ENCODE data around the gene CARNS1. TPM values are rescaled to one million over a fixed set of nuclear protein-coding genes. Genes with fewer than 3 reads are reported as not detected.

Gene CARNS1
- polyA plus RNA-seq, 1 donor from 2014 or later: not detected

DNA sequence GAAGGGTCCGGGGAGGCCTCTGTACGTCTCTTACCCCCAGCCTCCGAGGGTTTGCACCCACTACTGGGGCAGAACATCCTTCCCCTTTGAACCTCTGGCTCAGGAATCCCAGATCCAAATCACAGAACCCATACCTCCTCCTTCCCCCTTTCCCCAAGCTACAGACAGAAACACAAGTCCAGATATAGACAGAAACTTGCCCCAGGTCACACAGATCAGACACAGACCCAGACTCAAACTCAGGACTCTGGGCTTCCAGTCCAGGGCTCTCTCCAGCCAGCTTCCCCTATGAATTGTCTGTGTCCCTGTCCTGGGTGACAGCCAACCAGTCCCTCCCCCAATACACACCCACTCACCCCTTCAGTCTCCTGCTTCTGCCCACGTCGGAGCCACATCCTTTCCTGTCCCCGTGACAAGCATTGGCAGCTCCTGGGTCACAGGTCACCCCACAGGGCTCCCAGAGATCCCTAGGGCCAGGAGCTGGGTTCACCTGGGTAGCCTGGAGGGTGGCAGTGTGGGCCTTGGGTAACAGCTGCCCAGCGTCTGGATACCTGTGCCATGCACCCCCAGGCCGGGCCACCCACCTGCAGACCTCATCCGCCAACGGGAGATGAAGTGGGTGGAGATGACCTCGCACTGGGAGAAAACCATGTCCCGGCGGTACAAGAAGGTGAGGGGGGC is 10.8 kb upstream of the CARNS1 start:
- no peak overlapping the region for H3K4me3 ChIP-seq (ENCODE audit: low read length)
- H3K9me3 ChIP-seq (ENCODE audit: low read length): no peaks in the 10 kb centered on the region
- no peak overlapping the region for H3K27ac ChIP-seq (ENCODE audit: low read length)

DNA sequence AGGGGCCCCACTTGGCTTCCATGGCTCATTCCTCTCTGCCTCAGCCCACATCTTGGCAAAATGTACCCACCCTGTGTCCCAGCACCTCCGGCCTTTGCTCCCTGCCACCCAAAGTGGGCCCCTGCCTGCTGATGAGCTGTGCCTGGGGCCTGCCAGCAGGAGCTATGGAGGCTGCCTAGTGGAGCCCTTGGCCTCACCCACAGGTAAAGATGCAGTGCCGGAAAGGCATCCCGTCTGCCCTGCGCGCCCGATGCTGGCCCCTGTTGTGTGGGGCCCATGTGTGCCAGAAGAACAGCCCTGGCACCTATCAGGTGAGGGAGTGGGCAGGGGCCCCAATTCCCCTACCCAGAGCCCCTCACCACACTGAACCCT is 10.3 kb upstream of the CARNS1 start:
- no peak overlapping the region for H2AFZ ChIP-seq (ENCODE audit: low read depth, low read length)
- H3K79me2 ChIP-seq (replicated peaks; ENCODE audit: insufficient read depth, low read length): peaks cover 11% of the 10 kb centered on the region
- H3K27me3 ChIP-seq (ENCODE audit: insufficient read depth, low read depth, low read length): no peaks in the 10 kb centered on the region
- no peak overlapping the region for H3K27ac ChIP-seq (ENCODE audit: low read length)
- H3K9me3 ChIP-seq (ENCODE audit: low read length): no peaks in the 10 kb centered on the region
- no peak overlapping the region for H3K4me2 ChIP-seq (ENCODE audit: low read length)
- H3K9ac ChIP-seq (ENCODE audit: low read length): no peak overlapping the region
- no peaks in the 10 kb centered on the region for H4K20me1 ChIP-seq (ENCODE audit: insufficient read depth)
- no peaks in the 10 kb centered on the region for H3F3A ChIP-seq (ENCODE audit: insufficient read depth, low read length, poor library complexity, severe bottlenecking)
- H3K4me3 ChIP-seq (ENCODE audit: low read length): no peak overlapping the region
- H3K36me3 ChIP-seq (ENCODE audit: insufficient read depth, low read length): no peaks in the 10 kb centered on the region
- H3K9me2 ChIP-seq (ENCODE audit: insufficient read depth, low read length): no peaks in the 10 kb centered on the region
- TF ChIP-seq MXI1 (conservative IDR thresholded peaks at IDR 0.05; ENCODE audit: poor library complexity, severe bottlenecking) (no peak), EZH2 (IDR thresholded peaks at IDR 0.05; ENCODE audit: borderline replicate concordance, insufficient read depth, low read length, poor library complexity, severe bottlenecking) (no peak), POLR2AphosphoS5 (IDR thresholded peaks at IDR 0.05) (no peak), RAD21 (conservative IDR thresholded peaks at IDR 0.05) (no peak), TAF1 (IDR thresholded peaks at IDR 0.05; ENCODE audit: low read depth) (no peak), SMC3 (conservative IDR thresholded peaks at IDR 0.05; ENCODE audit: poor library complexity) (no peak), CTCF (IDR thresholded peaks at IDR 0.05; ENCODE audit: poor library complexity, severe bottlenecking) (no peak), EP300 (conservative IDR thresholded peaks at IDR 0.05; ENCODE audit: poor library complexity, severe bottlenecking) (no peak)

More for the DNA sequence above, 10.8 kb upstream of the CARNS1 start:
- Histone ChIP-seq H4K20me1 (ENCODE audit: insufficient read depth) (no peaks in the 10 kb centered on the region), H3K4me2 (ENCODE audit: low read length) (no peak overlapping the region), H3K9ac (ENCODE audit: low read length) (no peak overlapping the region), H3F3A (ENCODE audit: insufficient read depth, low read length, poor library complexity, severe bottlenecking) (no peaks in the 10 kb centered on the region), H3K9me2 (ENCODE audit: insufficient read depth, low read length) (no peaks in the 10 kb centered on the region), H2AFZ (ENCODE audit: low read depth, low read length) (no peak overlapping the region), H3K27me3 (ENCODE audit: insufficient read depth, low read depth, low read length) (no peaks in the 10 kb centered on the region), H3K79me2 (replicated peaks; ENCODE audit: insufficient read depth, low read length) (peaks cover 11% of the 10 kb centered on the region), H3K36me3 (ENCODE audit: insufficient read depth, low read length) (no peaks in the 10 kb centered on the region)
- TF ChIP-seq POLR2AphosphoS5 (IDR thresholded peaks at IDR 0.05) (no peak), MXI1 (conservative IDR thresholded peaks at IDR 0.05; ENCODE audit: poor library complexity, severe bottlenecking) (no peak), CTCF (IDR thresholded peaks at IDR 0.05; ENCODE audit: poor library complexity, severe bottlenecking) (no peak), RAD21 (conservative IDR thresholded peaks at IDR 0.05) (no peak), SMC3 (conservative IDR thresholded peaks at IDR 0.05; ENCODE audit: poor library complexity) (no peak), EZH2 (IDR thresholded peaks at IDR 0.05; ENCODE audit: borderline replicate concordance, insufficient read depth, low read length, poor library complexity, severe bottlenecking) (no peak), TAF1 (IDR thresholded peaks at IDR 0.05; ENCODE audit: low read depth) (no peak), EP300 (conservative IDR thresholded peaks at IDR 0.05; ENCODE audit: poor library complexity, severe bottlenecking) (no peak)
- TF ChIP-seq, protein P1, sequence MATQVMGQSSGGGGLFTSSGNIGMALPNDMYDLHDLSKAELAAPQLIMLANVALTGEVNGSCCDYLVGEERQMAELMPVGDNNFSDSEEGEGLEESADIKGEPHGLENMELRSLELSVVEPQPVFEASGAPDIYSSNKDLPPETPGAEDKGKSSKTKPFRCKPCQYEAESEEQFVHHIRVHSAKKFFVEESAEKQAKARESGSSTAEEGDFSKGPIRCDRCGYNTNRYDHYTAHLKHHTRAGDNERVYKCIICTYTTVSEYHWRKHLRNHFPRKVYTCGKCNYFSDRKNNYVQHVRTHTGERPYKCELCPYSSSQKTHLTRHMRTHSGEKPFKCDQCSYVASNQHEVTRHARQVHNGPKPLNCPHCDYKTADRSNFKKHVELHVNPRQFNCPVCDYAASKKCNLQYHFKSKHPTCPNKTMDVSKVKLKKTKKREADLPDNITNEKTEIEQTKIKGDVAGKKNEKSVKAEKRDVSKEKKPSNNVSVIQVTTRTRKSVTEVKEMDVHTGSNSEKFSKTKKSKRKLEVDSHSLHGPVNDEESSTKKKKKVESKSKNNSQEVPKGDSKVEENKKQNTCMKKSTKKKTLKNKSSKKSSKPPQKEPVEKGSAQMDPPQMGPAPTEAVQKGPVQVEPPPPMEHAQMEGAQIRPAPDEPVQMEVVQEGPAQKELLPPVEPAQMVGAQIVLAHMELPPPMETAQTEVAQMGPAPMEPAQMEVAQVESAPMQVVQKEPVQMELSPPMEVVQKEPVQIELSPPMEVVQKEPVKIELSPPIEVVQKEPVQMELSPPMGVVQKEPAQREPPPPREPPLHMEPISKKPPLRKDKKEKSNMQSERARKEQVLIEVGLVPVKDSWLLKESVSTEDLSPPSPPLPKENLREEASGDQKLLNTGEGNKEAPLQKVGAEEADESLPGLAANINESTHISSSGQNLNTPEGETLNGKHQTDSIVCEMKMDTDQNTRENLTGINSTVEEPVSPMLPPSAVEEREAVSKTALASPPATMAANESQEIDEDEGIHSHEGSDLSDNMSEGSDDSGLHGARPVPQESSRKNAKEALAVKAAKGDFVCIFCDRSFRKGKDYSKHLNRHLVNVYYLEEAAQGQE (IDR thresholded peaks at IDR 0.05; ENCODE audit: borderline replicate concordance): no peak

Data from neural cell (in vitro differentiated cells).